SW 1271 (cell line): ENCODE results near the gene SPNS1.
"Not testable (repeated sequence)": the region's sequence is repeated elsewhere in the genome, so short reads cannot be mapped to it uniquely, and the experiment has no call there.

Experiments
- DNase-seq, 2 experiments: peaks; one replicate each; lab custom pipeline; 2025; lab: John Stamatoyannopoulos, UW

Gene SPNS1

DNA sequence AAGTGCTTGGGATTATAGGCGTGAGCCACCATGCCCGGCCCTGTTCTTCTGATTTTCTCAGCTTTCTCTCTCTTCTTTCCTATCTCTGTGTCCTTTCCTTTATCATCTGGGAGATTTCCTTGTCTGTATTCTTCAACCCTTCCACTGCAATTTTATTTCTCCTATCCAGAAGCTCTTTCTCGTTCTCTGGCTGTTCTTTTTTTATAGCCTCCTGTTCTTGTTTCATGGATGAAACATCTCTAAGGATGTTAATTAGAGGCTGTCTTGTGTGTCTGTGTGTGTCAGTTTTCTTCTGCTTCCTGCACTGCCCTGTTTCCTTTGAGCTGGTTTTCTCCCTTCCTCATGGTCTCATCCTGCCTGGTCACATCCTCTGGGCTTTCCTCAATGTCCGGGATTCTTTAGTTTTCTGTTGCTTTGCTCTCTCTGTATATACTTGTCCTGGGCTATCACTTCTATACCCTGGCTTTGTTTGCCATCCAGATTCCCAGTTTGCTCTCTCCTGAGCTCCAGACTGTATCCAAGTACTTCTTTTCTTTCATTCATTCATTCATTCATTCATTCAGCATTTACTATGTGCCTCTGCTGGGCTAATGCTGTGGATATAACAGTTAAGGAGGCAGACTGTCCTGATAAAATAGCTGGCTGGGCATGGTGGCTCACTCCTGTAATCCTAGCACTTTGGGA lies 12.7 kb downstream of the SPNS1 start:
- no peak for DNase-seq

DNA sequence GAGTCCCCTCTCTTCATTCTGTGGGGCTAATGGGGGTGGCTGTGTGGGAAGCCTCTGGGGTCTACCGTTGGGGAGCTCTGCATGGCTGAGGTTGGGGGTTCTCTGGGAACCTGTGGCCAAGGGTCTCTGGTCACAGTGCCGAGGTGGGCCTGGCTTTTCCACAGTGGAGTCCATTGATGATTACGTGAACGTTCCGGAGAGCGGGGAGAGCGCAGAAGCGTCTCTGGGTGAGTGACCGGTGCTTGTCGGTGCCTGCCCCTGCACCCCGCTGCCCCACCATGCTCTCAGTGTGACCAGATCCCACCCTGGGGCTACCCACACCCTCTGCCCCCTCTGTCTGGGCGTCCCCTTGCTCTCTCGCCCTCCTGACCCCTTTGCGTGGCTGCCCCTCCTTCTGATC lies 14.8 kb downstream of the SPNS1 start:
- no peak for DNase-seq

DNA sequence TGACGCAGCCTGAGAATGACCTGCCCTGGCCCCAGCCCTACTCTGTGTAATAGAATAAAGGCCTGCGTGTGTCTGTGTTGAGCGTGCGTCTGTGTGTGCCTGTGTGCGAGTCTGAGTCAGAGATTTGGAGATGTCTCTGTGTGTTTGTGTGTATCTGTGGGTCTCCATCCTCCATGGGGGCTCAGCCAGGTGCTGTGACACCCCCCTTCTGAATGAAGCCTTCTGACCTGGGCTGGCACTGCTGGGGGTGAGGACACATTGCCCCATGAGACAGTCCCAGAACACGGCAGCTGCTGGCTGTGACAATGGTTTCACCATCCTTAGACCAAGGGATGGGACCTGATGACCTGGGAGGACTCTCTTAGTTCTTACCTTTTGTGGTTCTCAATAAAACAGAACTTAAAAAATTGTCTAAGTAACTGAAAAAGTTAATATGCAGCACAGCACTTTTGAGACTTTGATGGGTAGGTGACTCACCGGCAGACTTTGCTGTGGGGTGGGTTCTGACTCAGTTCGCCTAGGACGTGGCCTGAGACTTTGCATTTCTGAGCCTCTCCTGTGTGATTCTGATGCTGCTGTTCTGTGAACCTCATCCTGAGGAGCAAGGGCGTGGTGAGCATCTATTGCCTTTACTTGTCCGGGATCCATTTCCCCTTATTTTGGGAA lies 15.9 kb downstream of the SPNS1 start:
- DNase-seq = no peak

DNA sequence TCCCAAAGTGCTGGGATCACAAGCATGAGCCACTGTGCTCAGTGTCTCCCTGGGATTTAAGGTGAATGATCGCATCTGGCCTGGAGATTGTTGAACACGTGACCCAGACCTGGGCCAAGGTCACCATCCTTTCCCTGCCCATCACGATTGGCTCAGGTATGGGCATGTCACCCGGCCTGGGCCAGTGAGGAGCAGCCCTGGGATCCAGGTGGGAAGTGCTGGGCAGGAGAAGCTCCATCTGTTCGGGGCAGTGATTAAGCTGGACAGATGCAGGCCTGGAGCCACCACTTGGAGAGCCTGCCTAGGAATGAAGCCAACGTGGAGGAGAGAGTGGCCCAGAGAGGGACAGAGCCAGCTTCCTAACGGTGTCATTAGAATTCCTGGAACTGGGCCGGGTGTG lies 17.1 kb downstream of the SPNS1 start:
- DNase-seq = no peak

DNA sequence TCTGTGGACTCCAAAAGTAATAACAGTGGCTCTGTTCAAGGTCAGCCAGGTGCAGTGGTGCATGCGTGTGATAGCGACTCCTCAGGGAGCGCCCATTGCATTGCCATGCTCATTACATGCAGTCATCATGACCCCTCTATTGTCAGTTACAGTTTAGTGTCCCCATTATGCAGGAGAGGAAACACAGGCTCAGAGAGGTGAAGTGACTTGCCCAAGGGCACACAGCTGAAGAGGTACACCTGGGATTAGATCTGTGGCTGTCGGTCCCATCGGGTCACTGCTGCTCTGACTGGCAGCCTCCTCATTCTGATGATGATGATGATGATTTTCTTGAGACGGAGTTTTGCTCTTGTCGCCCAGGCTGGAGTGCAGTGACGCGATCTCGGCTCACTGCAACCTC lies 17.9 kb downstream of the SPNS1 start:
- DNase-seq = no peak

DNA sequence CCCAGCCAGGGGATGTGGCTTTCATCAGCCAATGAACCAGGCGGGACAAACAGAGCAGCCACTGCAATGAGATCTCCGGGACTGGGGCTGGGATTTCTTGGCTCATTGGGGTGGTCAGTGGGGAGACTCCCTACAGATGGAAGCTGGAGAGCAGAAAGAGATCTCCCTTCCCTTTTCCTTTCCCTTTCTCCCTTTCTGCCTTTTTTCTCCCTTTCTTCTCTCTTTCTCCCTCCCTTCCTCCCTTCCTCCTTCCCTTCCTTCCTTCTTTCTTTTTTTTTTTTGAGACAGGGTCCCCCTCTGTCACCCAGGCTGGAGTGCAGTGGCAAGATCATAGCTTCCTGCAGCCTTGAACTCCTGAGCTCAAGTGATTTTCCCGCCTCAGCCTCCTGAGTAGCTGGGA lies 24.3 kb downstream of the SPNS1 start:
- no peak for DNase-seq

DNA sequence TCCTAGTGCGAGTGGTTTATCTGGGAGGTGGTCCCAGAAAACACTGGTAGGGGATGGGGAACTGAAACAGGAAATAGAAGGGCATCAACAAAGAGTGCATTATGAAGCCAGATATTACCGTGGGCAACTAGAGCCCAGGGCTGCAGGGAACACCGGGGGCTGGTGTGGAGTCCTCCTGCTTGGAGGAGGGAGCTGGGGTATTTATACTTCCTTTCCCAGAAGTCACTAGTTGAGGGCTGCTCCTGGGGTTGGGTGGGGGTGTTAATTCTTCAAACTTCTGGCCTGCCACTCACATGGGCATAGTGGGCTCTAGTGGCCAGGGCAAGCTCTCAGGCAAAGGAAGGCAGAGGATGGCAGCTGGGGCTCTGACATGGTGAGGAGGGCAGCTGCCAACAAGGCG lies 25.0 kb downstream of the SPNS1 start:
- DNase-seq = no peak

DNA sequence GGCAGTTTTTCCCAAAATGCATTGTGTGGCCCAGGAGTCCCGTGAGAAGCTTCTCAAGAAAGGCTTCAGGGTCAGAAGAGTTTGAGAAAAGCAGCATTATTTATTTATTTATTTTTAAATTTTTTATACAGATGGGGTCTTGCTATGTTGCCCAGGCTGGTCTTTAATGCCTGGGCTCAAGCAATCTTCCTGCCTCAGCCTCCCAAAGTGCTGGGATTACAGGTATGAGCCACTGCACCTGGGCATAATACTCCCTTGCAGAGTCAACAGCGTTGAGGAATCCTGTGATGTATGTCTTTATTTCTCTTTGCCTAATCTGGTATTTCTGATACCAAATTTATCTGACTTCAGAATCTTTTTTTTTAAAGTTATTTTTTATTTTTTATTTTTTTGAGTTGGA lies 25.4 kb downstream of the SPNS1 start:
- DNase-seq = no peak

DNA sequence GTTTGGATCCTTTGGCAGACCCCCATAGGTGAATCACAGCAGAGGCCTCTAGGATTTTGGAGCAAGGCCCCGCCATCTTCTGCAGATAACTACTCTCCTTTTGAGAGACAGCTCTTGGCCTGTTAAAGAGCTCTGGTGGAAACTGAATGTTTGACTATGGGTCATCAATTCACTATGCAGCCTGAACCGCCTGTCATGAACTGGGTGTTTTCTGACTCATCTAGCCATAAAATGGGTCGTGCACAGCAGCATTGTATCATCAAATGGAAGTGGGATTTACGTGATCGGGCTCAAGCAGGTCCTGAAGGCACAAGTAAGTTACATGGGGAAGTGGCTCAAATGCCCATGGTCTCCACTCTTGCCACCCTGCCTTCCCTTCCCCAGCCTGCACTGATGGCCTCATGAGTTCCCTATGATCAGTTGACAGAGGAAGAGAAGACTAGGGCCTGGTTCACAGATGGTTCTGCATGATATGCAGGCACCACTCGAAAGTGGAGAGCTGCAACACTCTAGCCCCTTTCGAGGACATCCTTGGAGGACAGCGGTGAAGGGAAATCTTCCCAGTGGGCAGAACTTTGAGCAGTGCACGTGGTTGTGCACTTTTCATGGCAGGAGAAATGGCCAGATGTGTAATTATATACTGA lies 30.0 kb downstream of the SPNS1 start:
- not testable (repeated sequence) for DNase-seq

DNA sequence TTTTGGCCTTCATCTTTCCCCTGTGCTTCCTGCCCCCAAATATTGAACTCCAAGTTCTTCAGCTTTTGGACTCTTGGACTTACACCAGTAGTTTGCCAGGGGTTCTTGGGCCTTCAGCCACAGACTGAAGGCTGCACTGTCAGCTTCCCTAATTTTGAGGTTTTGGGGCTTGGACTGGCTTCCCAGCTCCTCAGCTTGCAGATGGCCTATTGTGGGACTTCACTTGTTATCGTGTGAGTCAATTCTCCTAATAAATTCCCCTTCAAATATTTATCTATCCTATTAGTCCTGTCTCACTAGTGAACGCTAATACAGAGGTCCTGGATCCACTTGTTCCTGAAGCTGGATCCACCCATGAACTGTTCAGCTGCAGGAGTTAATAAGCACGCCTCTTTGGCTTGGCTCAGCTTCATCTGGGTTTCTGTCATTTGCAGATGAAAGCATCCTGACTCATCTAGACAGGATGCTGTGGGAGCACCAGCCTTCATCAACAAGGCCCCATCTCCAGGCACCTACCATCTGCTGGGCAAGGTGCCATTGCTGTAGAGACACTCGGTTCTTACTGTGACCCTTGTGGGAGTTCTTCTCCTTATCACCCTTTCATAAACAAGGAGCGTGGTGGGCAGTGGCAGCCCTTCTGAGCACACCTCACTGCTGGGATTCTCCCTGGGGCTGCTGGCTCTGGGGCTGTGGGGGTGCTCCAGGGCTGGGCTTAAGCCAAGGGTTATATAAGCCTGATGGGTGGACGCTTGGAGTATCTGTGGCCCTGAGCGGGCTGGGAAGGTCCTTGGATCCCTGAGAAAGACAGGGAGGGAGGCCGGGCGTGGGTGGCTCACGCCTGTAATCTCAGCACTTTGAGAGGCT lies 33.4 kb downstream of the SPNS1 start:
- DNase-seq = peak; percentile 33 to 36

DNA sequence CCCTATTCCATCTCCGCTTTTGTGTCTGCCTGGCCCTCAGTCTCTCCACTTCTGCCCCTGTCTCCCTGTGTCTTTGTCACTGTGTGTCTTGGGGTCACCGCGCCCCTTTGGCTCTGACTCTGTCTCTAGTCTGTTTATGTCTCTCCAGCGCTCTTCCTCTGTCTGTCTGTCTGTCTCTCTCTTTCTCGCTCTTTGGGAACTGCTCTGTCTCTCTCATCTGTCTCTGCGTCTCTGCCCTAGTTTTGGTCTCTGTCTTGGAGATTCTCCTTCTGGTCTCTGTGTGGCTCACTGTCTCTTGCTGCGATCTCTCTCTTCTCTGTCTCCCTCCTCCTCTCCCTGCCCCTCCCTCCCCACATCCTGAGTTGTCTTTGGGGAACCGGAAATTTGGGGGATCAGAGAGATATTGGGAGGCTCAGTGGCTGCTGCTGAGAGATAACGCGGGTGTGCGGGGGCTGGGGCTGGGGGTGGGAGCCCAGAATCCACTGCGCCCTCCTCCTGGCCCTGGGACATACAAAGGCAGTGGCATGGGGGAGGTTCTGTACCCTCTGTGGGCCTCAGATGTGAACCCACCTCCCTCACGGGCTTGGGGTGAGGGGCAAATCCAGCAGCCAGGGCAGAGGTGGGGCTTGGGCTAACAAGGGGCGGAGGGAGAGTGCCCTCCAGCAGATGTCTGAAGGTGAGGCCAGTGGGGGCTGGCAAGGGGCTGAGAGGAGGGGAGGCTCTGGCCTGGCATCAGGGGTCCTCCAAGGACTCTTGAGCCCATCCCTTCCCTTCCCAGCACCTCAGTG lies 34.7 kb downstream of the SPNS1 start:
- DNase-seq = no peak

DNA sequence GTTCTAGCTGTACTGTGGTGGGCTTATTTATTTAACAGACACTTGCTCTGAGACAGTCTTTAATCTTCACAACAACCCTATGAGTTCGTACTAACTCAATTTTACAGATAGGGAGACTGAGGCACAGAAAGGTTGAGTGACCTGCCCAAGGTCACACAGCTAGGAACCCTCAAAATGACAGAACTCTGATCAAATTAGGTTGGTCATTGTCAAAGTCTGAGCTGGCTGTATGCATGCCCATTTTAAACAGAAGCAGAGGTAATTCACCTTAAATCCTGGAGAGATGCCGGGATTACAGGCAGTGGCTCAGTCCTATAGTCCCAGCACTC lies 35.2 kb downstream of the SPNS1 start:
- DNase-seq = no peak

DNA sequence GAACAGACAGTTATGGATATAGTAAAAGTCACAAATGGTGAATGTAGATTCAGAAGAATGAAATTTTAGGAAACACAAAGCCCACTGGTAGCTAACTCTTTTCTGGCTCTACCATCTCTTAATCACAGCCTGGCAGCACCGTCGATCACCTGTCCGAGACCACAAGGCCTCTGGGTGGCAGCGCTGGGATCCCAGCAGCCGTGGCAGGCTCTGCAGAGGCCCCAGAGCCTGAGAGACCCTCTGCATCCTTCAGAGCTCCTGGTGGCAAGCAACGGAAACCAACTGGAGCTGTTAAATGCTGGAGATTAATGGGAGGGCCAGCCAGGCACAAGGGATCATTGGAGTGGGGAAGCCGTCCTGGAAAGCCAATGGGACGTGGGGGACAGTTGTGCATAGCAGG lies 36.5 kb downstream of the SPNS1 start:
- no peak for DNase-seq

DNA sequence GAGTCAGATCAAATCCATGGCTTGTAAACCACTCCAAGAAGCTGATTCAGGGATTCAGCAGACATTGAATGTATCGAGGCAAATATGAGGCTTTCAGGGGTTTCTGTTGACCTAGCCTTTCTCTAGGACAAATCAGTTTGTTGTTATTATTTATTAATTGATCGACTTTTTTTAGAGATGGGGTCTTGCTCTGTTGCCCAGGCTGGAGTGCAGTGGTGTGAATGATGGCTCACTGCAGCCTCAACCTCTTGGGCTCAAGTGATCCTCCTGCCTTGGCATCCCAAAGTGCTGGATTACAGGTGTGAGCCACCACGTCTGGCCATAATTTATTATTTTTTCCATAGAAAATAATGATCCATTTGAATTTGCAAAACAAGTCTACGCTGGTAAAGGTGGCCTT lies 37.3 kb downstream of the SPNS1 start:
- DNase-seq = no peak

DNA sequence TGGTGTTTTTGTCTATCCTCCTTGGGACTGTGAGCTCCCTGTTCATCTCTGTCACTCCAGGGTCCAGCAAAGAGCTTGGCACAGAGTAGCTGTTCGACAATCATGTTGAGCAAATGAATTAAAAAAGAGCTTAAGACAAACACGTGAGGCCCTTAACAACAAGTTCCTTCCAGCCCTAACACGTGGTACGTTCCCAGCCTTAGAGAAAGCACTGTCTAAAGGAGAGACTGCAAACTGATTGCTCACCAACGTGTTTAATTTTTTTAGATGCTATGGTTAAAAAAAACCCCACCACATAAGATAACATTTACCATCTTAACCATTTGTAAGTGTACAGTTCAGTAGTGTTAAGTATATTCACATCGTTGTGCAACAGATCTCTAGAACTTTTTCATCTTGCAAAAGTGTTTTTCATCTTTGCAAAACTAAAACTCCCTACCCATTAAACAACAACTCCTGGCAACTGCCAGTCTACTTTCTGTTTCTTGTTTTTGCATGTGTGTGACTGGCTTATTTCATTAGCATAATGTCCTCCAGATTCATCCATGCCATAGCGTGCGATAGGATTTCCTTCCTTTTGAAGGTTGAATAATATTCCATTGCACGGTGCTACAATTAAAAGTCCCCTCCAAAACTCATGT lies 38.5 kb downstream of the SPNS1 start:
- no peak for DNase-seq

DNA sequence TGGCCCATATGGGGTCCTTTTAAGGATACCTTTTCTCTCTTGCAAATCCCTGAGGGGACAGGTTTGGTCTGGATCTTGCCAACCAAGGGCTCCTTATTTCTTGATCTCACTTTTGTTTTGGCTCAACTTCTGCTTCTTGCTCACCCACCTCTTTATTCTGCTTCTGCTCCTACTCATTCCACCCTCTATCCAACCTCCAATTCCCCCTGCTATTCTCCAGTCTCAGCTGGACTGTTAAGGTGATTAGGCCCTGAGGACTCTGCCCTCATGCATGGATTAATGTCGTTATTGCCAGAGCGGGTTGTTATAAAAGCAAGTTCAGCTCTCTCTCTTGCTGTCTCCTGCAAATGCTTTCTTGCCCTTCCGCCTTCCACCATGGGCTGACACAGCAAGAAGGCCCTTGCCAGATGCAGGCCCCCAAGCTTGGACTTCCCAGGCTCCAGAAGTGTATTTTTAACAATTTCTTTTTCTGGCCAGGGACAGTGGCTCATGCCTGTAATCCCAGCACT lies 40.0 kb downstream of the SPNS1 start:
- no peak for DNase-seq

DNA sequence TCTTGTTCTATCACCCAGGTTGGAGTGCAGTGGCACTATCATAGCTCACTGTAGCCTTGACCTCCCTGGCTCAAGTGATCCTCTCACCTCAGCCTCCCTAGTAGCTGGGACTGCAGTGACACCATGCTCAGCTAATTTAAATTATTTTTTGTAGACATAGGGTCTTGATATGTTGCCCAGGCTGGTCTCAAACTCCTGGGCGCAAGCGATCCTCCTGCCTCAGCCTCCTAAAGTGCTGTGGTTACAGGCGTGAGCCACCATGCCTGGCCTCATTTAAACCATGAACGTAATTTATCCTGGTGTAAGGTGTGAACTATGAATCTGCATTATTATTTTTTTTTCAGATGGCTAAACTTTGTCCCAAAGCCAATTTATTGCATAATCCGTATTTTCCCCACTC lies 47.6 kb downstream of the SPNS1 start:
- no peak for DNase-seq

DNA sequence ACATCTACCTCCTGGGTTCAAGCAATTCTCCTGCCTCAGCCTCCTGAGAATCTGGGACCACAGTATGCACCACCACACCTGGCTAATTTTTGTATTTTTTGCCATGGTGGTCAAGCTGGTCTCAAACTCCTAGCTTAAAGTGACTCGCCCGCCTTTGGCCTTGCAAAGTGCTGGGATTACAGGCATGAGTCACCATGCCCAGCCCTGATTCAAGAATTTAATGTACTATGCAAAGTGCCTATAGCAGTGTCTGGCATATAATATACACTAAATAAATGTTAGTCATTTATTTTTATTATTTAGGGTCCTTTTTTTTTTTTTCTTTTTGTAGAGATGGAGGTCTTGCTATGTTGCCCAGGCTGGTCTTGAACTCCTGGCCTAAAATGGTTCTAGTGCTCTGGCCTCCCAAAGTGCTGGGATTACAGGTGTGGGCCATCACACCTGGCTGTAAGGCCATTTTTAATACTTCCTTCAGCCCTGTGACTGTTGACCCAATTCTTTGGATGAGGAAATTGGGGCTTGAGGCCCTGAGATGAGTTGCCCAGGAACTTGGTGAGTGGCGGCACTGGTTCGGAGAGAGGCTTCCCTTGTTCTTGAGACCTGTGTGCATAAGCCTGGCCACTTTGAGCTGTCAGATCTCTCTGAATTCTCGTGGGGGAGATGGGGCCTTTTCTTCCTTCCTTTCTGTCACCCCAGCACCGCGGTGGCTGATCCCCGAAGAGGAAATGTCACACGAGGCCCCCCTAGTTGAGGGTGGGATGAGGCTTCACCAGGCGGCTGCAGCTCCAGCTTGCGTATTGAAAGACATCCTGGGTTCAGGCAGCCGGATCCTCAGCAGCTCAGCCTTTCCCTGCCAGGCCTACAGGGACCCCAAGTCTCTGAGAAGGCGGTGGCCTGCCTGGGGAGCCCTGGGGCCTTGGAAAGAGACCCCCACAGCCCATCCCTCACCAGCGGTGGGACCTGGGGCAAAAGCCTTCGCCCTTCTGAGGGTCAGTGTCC lies 49.0 kb downstream of the SPNS1 start:
- DNase-seq = no peak

DNA sequence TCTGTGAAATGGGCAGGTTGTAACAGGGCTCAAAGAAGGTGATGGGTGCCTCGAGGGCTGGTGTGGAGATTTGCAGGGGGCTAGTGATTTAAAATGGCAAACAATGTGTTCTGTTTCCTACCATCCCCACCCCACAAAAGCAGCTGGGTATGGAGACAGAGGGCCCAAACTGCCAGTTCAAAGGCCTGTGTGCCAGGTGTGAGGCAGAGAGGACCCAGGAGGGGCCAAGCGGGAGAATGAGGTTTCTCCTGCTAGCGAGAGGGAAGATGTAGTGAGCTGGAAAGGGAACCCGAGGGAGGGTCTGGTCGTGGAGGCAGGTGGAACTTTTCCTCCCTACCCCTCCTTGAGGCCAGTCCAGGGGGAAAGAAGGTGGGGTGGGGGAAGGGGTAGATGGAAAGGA lies 49.7 kb downstream of the SPNS1 start:
- no peak for DNase-seq

DNA sequence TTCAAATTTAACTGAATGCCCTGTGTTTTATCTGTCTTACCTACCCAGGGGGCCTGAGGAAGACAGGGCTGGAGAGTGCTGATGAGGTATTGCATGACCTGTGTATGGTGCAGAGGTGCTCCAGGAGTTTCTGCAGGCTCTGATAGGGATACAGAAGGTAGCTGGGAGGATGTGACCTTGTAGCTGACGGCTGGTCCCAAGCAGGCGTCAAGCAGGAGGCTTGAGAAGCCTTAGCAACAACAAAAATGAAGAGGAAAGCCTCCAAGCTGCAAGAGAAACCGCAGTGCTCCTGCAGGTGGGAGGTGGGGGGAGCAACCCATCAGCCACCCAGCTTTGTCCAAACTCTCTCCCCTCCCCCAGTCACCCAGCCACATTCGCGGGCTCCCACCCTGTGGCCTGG lies 50.6 kb downstream of the SPNS1 start:
- DNase-seq = no peak
